GM18502 (cell line): ENCODE results near the gene OCIAD2.
"Not testable (repeated sequence)": the region's sequence is repeated elsewhere in the genome, so short reads cannot be mapped to it uniquely, and the experiment has no call there.

Source experiments
- ATAC-seq: cut with Tn5 transposase; IDR thresholded peaks from one replicate; pipeline ENCODE4 v1.9.1; 2021; ENCODE audit warnings: mild to moderate bottlenecking; ENCODE audit not compliant: unreplicated experiment, poor library complexity

Gene OCIAD2

DNA sequence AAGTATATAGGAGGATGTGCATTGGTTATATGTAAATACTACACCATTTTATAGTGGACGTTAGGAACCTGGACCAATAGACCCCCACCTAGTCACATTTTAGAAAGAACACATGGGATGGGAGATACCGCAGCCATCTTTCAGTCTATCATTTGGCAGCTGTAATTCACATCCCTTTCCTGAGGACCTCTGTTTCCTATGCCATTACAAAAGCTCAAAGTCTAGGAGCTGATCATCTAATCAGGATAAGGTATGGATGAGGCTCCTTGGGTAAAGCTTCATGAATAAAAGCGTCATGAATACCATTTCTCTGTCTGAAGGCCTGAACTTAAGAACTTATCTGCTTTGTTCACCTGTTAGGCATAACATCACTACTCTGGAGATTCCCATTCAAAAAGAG lies 44.5 kb downstream of the OCIAD2 start:
- no peak for ATAC-seq

DNA sequence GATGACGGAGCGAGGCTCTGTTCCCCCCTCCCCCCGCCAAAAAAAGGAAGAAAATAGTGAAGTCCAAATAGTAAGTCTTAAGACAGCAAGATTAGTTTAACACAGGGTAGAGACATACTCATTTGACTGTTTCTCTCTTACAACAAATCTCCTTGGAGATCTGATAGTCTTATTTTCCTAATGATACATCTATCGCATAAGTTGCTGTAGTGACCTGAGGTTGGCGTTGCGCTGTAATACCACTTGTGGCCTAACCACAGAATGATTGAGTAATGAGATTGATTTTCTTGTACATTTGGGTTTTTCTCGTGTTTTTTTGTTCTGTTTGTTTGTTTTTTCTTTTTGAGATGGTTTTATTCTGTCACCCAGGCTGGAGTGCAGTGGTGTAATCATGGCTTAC lies 48.4 kb downstream of the OCIAD2 start:
- no peak for ATAC-seq

DNA sequence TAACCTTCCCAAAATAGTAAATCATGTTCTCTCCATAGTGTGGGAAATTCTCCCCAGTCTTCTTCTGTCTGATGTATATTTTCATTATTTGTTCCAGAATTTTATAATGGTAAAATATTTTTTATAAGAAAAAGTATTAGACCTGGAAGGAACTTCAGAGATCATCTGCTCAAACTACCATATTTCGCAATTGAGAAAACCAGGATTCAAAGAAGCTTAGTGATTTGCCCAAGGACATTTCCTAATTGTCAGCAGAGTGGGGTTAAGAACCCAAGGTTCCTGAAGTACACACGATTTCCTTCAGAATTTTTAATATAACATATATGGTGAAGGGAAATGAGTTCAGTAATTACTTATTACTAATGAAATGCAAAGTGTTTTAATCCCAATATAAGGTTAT lies 51.6 kb downstream of the OCIAD2 start:
- ATAC-seq: no peak

DNA sequence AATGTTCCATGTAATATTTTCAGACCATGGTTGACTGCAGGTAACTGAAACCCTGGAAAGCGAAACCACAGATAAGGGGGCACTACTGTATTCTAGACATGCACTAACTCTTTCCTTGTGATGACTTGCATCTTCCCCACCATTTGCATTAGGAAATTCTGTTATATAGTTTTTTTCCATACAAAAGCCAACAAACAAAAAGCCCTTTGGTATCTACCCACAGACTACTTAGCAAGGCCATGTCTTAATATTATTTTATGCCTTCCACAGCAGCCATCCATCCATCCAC lies 52.2 kb downstream of the OCIAD2 start:
- no peak for ATAC-seq

DNA sequence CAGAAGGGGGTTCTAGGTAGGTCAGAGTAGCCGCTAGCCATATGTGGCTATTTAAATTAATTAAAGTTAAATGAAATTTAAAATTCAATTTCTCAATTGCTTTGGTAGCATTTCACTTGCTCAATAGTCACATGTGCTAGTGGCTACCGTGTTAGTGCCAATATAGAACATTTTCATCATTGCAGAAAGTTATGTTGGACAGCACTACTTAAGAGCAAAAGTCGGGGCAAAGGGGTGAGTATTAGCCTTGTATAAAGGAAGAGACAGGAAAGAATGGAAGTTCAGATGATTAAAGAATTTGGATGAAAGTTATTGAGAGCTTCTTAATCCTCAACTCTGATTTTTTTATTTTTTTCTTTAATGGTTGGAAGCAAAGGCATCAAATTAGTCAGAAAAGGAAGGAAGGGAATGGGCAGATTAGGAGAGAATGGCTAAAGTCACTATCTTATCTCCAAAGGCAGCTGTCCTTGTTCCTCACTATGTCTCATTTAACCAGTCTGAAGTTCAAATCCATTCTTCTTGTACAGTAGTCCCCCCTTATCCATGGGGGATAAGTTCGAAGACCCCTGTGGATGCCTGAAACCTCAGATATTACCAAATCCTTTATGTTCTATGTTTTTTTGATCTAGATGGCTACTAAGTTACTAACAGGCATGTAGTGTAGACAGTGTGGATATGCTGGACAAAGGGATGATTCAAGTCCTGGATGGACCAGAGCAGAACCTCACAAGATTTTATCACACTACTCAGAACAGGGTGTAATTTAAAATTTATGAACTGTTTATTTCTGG lies 52.8 kb downstream of the OCIAD2 start:
- ATAC-seq: no peak

DNA sequence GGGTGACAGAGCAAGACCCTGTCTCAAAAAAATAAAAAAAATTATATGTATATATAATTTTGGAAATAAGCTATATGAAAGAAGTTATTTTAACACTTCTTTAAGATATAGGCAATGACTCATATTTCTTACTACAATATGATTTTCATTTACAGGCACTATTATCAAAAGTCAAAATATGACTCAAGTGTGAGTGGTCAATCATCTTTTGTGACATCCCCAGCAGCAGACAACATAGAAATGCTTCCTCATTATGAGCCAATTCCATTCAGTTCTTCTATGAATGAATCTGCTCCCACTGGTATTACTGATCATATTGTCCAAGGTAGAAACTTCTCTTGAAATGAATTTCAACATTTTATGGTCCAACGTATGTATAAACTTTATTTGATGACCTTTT lies 54.9 kb downstream of the OCIAD2 start:
- no peak for ATAC-seq

DNA sequence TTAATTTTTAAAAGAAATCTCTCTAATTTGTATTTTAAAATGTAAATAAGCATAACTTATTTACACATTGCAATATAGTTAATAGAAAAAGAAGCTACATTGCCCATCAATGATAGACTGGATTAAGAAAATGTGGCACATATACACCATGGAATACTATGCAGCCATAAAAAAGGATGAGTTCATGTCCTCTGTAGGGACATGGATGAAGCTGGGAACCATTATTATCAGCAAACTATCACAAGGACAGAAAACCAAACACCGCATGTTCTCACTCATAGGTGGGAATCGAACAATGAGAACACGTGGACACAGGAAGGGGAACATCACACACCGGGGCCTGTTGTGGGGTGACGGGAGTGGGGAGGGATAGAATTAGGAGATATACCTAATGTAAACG lies 57.8 kb downstream of the OCIAD2 start:
- not testable (repeated sequence) for ATAC-seq

DNA sequence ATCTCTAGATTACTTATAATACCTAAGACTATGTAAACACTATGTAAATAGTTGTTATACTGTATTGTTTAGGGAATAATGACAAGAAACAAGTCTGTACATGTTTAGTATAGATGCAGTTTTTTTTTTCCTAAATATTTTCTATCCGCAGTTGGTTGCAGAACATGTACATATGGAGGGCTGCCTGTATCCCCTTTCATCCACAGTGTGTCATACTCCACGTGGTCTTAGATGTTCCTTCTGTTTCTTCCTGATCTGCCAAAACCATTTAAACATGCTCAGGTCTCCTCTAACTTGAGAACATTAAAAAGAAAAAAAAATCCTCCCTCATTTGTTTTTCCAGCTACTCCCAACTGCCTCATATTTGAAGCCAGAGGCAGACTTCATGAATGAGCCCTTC lies 61.7 kb downstream of the OCIAD2 start:
- no peak for ATAC-seq

DNA sequence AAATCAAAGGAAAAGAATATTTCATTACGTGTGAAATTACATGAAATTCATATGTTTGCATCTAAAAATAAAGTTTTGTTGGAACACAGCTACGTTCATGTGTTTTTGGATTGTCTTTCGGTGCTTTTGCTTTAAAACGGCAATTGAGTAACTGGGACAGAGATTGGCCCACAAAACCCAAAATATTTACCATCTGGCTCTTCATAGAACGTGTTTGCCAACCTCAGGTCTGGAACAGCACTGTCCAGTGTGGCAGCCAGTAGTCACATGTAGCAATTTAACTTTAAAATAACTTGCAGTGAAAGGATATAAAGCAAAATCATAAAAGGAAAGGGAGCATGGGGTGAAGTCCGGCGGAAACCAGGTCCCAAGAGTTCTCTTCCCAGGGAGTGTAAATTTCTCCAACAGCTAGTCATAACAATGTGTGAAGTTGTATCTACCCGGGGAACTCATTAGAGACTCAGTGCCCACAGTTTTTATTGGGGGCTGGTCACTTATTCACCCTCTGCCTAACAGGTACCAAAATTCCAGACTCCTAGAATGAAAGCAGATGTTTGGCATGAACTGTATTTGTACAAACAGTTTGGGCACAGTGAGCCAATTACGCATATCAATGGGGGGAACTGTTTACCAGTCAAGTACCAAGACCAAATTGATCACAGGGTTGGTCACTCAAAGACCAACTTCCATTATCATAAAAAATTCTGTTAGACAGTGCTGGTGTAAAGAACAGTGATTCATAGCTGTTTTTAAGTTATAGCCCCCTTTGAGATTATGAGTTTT lies 65.3 kb downstream of the OCIAD2 start:
- ATAC-seq: no peak

DNA sequence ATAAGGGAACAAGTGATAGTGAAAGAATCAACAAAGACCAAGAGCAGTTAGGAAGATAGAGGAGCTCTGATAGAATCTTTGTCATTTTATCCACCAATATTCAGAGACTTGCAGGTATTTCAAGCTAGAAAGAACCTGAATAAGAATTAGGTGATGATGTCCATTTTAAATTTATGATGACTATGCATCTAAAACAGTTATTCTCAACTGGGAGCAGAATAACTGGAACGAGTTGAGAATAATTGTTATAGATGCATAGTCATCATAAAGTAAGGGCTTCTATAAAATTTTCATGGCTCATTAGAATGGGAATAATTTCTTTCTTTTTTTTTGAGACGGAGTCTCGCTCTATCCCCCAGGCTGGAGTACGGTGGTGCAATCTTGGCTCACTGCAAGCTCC lies 69.9 kb downstream of the OCIAD2 start:
- ATAC-seq: no peak
